ENCODE results near the gene TEX19. TPM values are rescaled to one million over a fixed set of nuclear protein-coding genes. Genes with fewer than 3 reads are reported as not detected.
A peak's percentile ranks its signal among the peaks of the same experiment; 100 is the strongest.
"Not testable (repeated sequence)": the region's sequence is repeated elsewhere in the genome, so short reads cannot be mapped to it uniquely, and the experiment has no call there.

Gene TEX19
- total RNA-seq, 1 donor from 2014 or later: not detected

- Mint-ChIP-seq H3K4me1 (ENCODE audit: low read depth) (peaks cover 6% of the 10 kb centered on the region), H3K27ac (no peak overlapping the region), H3K27me3 (ENCODE audit: low read depth) (peaks cover 10% of the 10 kb centered on the region), H3K36me3 (ENCODE audit: low read depth) (no peaks in the 10 kb centered on the region), H3K4me3 (ENCODE audit: low read depth) (no peak overlapping the region), H3K9me3 (no peaks in the 10 kb centered on the region)
- DNase-seq (ENCODE audit: low spot score): no peak
- intact Hi-C loops (cut with micrococcal nuclease): no loop called here
Measured at GRCh38 chr17:82346342-82347300, 12.4 kb upstream of the TEX19 start.

GRCh38 chr17:82347994-82348393 is 11.1 kb upstream of the TEX19 start:
- H3K9me3 Mint-ChIP-seq: not testable (repeated sequence)

DNA sequence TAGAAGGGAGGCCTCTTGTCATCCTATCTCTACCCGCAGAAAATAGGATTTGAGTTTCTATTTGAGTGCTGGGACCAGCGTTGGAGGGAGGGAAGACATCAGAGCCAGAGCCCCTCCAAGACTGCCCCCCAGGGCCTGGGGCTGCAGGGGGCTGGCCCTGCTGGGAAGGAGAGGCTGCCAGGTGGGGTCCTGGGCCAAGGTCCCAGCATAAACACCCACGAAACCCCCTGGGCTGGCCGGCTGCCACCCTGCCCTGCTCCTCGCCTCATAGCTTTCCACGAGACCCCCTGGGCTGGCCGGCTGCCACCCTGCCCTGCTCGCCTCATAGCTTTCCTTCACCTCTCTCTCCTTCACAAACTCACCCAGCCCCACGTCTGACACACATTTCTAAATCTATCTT is 10.6 kb upstream of the TEX19 start:
- peaks cover 10% of the 10 kb centered on the region for H3K4me1 Mint-ChIP-seq (ENCODE audit: low read depth)
- DNase-seq (ENCODE audit: low spot score): no peak
- no peaks in the 10 kb centered on the region for H3K9me3 Mint-ChIP-seq
- no peak overlapping the region for H3K27ac Mint-ChIP-seq
- intact Hi-C loops (cut with micrococcal nuclease): no loop called here
- no peak overlapping the region for H3K4me3 Mint-ChIP-seq (ENCODE audit: low read depth)
- H3K36me3 Mint-ChIP-seq (ENCODE audit: low read depth): no peaks in the 10 kb centered on the region
- H3K27me3 Mint-ChIP-seq (ENCODE audit: low read depth): peaks cover 10% of the 10 kb centered on the region

More at GRCh38 chr17:82347994-82348393, 11.1 kb upstream of the TEX19 start:
- DNase-seq (ENCODE audit: low spot score); H3K4me3 Mint-ChIP-seq (ENCODE audit: low read depth); H3K27ac Mint-ChIP-seq; H3K4me1 Mint-ChIP-seq (ENCODE audit: low read depth); H3K36me3 Mint-ChIP-seq (ENCODE audit: low read depth); intact Hi-C loops (cut with micrococcal nuclease): not testable (repeated sequence)
- peaks cover 10% of the 10 kb centered on the region for H3K27me3 Mint-ChIP-seq (ENCODE audit: low read depth)

DNA sequence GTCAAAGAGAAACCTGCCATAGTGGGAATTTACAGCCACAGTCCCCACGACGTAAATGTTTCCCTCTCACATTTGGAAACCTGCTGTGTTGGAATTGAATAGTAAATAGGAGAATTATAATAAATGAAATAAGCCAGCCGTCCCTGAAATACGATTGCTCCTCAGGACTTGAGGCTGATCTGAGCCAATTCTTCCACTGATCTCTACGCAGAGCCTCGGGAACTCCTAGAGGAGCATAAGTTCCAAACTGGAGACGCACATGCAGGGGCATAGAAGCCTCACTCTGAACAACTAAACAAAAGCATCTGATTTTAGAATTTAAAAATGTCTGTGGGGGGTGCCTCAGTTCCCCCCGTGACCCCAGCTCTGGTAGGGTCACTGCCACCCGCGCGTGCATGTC is 10.2 kb upstream of the TEX19 start:
- Mint-ChIP-seq H3K4me1 (ENCODE audit: low read depth) (peaks cover 10% of the 10 kb centered on the region), H3K9me3 (no peaks in the 10 kb centered on the region), H3K4me3 (ENCODE audit: low read depth) (no peak overlapping the region), H3K27me3 (ENCODE audit: low read depth) (peaks cover 8% of the 10 kb centered on the region), H3K36me3 (ENCODE audit: low read depth) (no peaks in the 10 kb centered on the region), H3K27ac (no peak overlapping the region)
- no peak for DNase-seq (ENCODE audit: low spot score)
- intact Hi-C loops (cut with micrococcal nuclease): no loop called here

DNA sequence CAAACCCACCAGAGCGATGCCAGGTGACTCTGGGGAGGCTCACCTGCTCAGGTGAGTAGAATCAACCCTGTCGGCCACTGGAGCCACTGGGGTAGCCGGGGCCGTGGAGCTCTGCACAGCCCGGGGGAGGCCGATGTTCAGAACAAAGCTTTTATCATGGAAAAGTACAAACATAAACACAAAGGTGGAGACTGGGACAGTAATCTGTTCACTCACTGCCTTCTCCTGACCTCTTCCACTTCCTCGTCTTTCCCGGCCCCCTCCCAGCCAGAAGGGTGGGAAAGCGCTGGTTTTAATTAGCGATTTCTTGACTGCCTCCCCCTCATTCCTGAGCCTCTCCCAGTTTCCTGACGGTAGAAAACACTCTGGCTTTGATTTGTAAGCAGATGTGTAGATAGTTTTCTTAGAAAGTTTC is 9.8 kb upstream of the TEX19 start:
- peaks cover 10% of the 10 kb centered on the region for H3K4me1 Mint-ChIP-seq (ENCODE audit: low read depth)
- no peak overlapping the region for H3K4me3 Mint-ChIP-seq (ENCODE audit: low read depth)
- DNase-seq (ENCODE audit: low spot score): no peak
- H3K36me3 Mint-ChIP-seq (ENCODE audit: low read depth): no peaks in the 10 kb centered on the region
- peaks cover 8% of the 10 kb centered on the region for H3K27me3 Mint-ChIP-seq (ENCODE audit: low read depth)
- no peaks in the 10 kb centered on the region for H3K9me3 Mint-ChIP-seq
- no peak overlapping the region for H3K27ac Mint-ChIP-seq
- intact Hi-C loops (cut with micrococcal nuclease): no loop called here

DNA sequence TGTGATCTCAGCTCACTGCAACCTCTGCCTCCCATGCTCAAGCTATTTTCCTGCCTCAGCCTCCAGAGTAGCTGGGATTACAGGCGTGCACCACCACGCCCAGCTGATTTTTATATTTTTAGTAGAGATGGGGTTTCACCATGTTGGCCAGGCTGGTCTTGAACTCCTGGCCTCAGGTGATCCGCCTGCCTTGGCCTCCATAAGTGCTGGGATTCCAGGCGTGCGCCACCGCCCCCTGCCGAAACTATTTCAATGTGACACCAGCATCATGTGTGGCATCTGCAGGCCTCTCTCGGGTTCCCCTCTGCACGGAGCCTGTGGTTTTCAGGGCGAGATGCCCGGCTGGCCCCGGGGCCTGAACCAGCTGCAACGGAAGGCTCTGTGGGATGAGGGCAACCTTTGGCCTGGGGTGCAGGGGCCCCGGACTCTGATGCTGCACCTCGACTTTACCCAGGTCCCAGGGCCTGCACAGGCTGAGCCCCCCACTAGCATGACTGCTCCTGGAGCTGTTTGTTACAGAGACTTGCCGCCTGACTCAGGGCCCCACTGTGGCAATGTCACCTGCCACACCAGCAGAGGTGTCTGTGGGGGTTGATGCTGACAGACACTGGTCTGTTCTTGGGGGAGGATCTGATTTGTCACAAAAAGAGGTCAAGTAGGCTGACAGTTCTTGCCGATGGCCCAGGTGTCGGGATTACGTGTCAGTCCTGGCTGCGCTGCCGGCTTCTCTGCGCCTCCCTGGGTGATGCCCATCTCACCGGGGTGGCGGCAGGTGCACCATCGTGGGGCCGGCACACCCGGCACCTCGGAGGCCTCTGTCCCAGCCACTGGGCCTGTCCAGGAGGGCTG is 8.6 kb upstream of the TEX19 start:
- DNase-seq (ENCODE audit: low spot score): peak; percentile 37
- Mint-ChIP-seq H3K27ac (no peak overlapping the region), H3K4me1 (ENCODE audit: low read depth) (peaks cover 10% of the 10 kb centered on the region), H3K4me3 (ENCODE audit: low read depth) (no peak overlapping the region), H3K9me3 (no peaks in the 10 kb centered on the region), H3K36me3 (ENCODE audit: low read depth) (no peaks in the 10 kb centered on the region), H3K27me3 (ENCODE audit: low read depth) (peaks cover 9% of the 10 kb centered on the region)
- intact Hi-C loops (cut with micrococcal nuclease): loop anchor here (1.0 to 10.0 kb wide), 2 partner anchors 68 to 424 kb away; partner anchors contain the start of genes HEXD and OGFOD3

GRCh38 chr17:82351254-82351712 is 7.8 kb upstream of the TEX19 start:
- Mint-ChIP-seq H3K27ac (no peak overlapping the region), H3K4me3 (ENCODE audit: low read depth) (no peak overlapping the region), H3K27me3 (ENCODE audit: low read depth) (peaks cover 10% of the 10 kb centered on the region), H3K4me1 (ENCODE audit: low read depth) (peaks cover 9% of the 10 kb centered on the region), H3K36me3 (ENCODE audit: low read depth) (no peaks in the 10 kb centered on the region), H3K9me3 (no peaks in the 10 kb centered on the region)
- intact Hi-C loops (cut with micrococcal nuclease): loop anchor here (1.0 to 10.0 kb wide), 2 partner anchors 67 to 424 kb away; partner anchors contain the start of genes HEXD and OGFOD3
- DNase-seq (ENCODE audit: low spot score): no peak

DNA sequence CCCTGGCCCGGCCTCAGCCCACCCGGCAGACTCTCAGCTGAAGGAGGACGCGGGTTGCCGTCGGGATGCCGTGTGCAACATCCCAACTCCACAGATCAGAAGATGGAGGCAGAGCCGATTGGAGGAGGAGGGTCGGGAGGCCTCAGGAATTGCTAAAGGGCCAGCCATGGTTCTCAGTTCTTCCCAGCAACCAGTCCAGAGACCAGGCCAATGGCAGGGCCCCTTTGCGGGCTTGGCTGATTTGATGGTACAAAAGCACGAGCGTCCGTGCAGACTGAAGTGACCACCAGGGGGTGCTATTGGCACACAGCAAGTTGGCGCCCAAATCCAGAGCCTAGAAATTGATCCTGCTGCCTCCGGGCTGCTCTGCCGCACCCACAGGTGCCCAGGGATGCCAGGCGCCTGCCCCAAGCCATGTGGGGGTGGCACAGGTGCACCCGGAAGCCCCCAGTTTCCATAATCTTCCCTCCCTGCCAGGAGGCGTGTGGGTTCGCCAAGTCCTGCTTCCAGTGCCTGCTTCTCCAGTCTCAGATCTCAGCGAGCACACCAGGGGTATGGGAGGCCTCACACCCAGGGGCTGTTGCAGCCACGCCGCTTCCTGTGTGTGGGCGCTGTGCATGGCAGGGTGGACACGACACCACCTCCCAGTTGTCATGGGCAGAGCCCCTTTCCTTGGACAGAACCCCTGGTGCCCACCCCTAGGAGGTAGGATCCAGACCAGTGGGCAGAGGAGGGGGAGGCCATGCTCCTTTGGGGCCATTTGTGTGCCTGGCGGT is 7.1 kb upstream of the TEX19 start:
- no peak overlapping the region for H3K4me3 Mint-ChIP-seq (ENCODE audit: low read depth)
- no peaks in the 10 kb centered on the region for H3K9me3 Mint-ChIP-seq
- intact Hi-C loops (cut with micrococcal nuclease): loop anchor here (1.0 to 10.0 kb wide), 4 partner anchors 62 to 423 kb away; partner anchors contain the start of genes HEXD and OGFOD3
- peak; percentile 73 for DNase-seq (ENCODE audit: low spot score)
- peaks cover 4% of the 10 kb centered on the region for H3K4me1 Mint-ChIP-seq (ENCODE audit: low read depth)
- H3K27ac Mint-ChIP-seq: no peak overlapping the region
- H3K36me3 Mint-ChIP-seq (ENCODE audit: low read depth): no peaks in the 10 kb centered on the region
- peaks cover 5% of the 10 kb centered on the region for H3K27me3 Mint-ChIP-seq (ENCODE audit: low read depth)

DNA sequence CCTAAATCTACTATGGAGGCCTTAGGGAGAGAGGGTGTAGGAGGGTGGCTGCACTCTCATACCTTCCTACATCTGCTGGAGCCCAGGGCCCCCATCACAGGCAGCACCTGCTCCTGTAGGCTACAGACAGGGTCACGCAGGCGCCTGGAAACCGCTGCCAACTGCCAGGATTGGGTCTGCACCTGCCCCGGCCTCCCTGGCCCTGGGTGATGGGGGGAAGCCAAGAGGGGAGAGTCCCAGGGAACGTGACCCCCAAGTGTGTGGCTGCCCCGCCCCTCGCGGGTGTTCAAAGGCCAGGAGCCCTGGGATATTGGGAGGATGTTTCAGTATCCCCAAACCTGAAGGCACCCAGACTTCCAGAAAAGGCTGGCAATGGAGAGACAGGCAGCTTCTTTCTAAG is 5.6 kb upstream of the TEX19 start:
- no peaks in the 10 kb centered on the region for H3K9me3 Mint-ChIP-seq
- no peak overlapping the region for H3K4me3 Mint-ChIP-seq (ENCODE audit: low read depth)
- H3K36me3 Mint-ChIP-seq (ENCODE audit: low read depth): no peaks in the 10 kb centered on the region
- H3K4me1 Mint-ChIP-seq (ENCODE audit: low read depth): peaks cover 8% of the 10 kb centered on the region
- intact Hi-C loops (cut with micrococcal nuclease): loop anchor here (2.0 to 10.0 kb wide), 2 partner anchors 201 to 421 kb away; no protein-coding TSS in a partner anchor
- DNase-seq (ENCODE audit: low spot score): no peak
- peaks cover 9% of the 10 kb centered on the region for H3K27me3 Mint-ChIP-seq (ENCODE audit: low read depth)
- no peak overlapping the region for H3K27ac Mint-ChIP-seq

DNA sequence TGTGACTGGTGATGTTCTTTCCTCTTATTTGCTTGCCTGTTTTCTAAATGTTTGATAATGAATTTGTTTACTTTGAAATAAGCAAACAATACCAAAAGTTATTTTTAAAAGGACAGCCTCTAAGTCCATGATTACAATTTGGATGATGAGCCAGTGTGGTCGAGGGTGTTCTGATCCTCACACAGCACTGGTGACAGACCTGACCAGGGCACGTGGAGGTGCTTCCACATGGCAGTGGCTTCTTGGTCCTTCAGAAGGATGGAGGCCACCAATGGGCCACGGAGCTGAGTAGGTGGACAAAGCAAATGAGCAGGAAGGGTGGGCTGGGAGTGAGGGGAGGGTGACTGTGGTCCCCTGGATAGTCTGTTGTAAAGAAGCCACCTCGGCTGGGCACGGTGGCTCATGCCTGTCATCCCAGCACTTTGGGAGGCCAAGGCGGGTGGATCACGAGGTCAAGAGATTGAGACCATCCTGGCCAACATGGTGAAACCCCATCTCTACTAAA is 4.2 kb upstream of the TEX19 start:
- peaks cover 11% of the 10 kb centered on the region for H3K4me1 Mint-ChIP-seq (ENCODE audit: low read depth)
- DNase-seq (ENCODE audit: low spot score): no peak
- no peaks in the 10 kb centered on the region for H3K9me3 Mint-ChIP-seq
- H3K4me3 Mint-ChIP-seq (ENCODE audit: low read depth): no peak overlapping the region
- H3K27me3 Mint-ChIP-seq (ENCODE audit: low read depth): peaks cover 11% of the 10 kb centered on the region
- no peaks in the 10 kb centered on the region for H3K36me3 Mint-ChIP-seq (ENCODE audit: low read depth)
- intact Hi-C loops (cut with micrococcal nuclease): loop anchor here (10.0 kb wide), 1 partner anchor 420 kb away; no protein-coding TSS in a partner anchor
- H3K27ac Mint-ChIP-seq: no peak overlapping the region

- H3K27ac Mint-ChIP-seq: no peak overlapping the region
- no peak for DNase-seq (ENCODE audit: low spot score)
- H3K36me3 Mint-ChIP-seq (ENCODE audit: low read depth): no peaks in the 10 kb centered on the region
- intact Hi-C loops (cut with micrococcal nuclease): loop anchor here (10.0 kb wide), 1 partner anchor 419 kb away; no protein-coding TSS in a partner anchor
- H3K4me3 Mint-ChIP-seq (ENCODE audit: low read depth): no peak overlapping the region
- H3K9me3 Mint-ChIP-seq: no peaks in the 10 kb centered on the region
- peaks cover 11% of the 10 kb centered on the region for H3K4me1 Mint-ChIP-seq (ENCODE audit: low read depth)
- H3K27me3 Mint-ChIP-seq (ENCODE audit: low read depth): peaks cover 11% of the 10 kb centered on the region
Measured at GRCh38 chr17:82355770-82356427, 3.1 kb upstream of the TEX19 start.
